ENCODE data around the gene RBM7.

DNA sequence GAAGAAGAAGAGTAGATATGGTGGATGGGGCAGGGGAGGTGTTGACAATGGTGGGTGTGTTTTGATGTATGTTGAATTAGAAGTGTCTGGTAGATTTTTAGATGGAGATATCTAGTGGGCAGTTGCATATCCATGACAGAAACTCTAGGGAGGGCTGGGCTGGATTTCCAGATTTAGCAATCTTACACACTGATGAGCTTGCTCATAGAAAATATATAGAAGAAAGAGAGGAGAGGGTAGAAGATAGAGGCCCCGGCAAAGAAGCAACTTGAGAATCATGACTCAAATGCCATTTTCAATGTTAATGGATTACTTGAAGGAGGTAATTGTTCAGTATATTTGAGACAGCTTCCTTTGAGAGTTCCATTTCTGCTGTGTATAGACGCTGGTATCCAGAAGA, 47.0 kb downstream of the RBM7 start:
- TF ChIP-seq POLR2A (IDR thresholded peaks at IDR 0.05): no peak
- TF ChIP-seq, protein P1, sequence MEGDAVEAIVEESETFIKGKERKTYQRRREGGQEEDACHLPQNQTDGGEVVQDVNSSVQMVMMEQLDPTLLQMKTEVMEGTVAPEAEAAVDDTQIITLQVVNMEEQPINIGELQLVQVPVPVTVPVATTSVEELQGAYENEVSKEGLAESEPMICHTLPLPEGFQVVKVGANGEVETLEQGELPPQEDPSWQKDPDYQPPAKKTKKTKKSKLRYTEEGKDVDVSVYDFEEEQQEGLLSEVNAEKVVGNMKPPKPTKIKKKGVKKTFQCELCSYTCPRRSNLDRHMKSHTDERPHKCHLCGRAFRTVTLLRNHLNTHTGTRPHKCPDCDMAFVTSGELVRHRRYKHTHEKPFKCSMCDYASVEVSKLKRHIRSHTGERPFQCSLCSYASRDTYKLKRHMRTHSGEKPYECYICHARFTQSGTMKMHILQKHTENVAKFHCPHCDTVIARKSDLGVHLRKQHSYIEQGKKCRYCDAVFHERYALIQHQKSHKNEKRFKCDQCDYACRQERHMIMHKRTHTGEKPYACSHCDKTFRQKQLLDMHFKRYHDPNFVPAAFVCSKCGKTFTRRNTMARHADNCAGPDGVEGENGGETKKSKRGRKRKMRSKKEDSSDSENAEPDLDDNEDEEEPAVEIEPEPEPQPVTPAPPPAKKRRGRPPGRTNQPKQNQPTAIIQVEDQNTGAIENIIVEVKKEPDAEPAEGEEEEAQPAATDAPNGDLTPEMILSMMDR (IDR thresholded peaks at IDR 0.05): no peak
